Measurements from ENCODE around the gene RNF115.

DNA sequence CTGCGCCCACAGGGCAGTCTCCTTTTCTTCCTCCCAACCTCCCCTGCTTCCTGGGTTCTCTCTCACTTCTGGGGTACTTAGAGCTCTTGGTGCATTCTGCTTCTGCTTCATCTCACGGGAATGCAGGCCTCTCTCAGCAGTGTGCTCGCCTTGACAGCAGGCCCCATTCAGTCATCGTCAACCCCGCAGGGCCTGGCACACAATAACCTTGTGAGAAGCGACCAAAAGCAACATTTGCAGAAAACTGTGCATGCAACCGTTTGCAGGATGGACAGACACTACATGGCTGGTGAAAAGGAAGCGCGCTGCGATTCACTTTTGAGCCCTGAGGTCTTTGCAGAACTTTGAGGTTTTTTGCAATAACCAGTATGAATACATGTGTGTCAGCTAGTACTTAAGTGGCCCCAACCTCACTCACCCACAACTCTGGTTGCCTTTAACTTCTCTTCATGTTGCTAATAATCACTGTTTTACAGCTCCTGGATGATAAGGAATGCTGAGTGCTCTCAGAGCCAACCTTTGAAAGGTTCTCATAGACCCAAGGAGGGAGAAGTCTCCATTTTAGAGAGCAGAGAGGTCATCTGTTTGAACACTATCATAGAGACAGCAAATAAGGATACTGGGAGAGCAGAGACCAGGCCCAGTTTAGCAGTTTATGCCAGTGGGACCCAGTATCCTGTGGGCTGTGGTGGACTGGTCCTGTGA lies 107.1 kb downstream of the RNF115 start:
- no peak for TF ChIP-seq POLR2A (IDR thresholded peaks at IDR 0.05)
- TF ChIP-seq, protein P1, sequence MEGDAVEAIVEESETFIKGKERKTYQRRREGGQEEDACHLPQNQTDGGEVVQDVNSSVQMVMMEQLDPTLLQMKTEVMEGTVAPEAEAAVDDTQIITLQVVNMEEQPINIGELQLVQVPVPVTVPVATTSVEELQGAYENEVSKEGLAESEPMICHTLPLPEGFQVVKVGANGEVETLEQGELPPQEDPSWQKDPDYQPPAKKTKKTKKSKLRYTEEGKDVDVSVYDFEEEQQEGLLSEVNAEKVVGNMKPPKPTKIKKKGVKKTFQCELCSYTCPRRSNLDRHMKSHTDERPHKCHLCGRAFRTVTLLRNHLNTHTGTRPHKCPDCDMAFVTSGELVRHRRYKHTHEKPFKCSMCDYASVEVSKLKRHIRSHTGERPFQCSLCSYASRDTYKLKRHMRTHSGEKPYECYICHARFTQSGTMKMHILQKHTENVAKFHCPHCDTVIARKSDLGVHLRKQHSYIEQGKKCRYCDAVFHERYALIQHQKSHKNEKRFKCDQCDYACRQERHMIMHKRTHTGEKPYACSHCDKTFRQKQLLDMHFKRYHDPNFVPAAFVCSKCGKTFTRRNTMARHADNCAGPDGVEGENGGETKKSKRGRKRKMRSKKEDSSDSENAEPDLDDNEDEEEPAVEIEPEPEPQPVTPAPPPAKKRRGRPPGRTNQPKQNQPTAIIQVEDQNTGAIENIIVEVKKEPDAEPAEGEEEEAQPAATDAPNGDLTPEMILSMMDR (IDR thresholded peaks at IDR 0.05) = no peak
